ENCODE results near the gene CD36.

CD36 gene

DNA sequence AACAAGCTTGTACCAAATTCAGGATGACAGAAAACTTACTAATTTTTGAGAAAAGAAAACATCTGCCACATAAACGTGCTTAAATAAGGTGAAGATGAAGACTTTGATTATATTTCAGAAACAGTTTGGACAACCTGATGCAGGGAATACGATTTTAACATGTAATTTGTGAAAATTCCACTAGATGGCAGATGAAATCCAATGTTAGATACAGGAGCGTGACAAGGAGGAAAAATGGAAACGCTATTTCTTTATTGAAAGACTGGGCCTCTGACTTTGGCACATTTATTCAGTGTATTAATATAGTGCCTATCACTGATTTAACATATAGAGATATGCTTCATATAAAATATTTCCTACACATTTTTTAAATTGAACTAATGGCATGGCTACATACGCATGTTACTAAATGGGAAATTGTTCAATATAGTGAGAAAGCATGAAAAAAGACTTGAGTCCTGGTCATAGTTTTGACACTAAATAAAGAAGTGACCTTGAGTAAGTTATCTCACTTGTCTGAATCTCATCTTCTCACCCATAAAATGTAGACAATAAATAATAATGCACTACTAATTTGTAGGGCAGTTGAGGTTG is 60.7 kb downstream of the CD36 start:
- no peak overlapping the region for H2BK15ac ChIP-seq (replicated peaks; ENCODE audit: low read depth)
- no peak overlapping the region for H3K23ac ChIP-seq (ENCODE audit: low read length)
- H3K27ac ChIP-seq (ENCODE audit: low read depth, low read length): no peak overlapping the region
- no peaks in the 10 kb centered on the region for H3K4me1 ChIP-seq (ENCODE audit: control insufficient read depth, low read depth, low read length)
- no peak overlapping the region for H3K4ac ChIP-seq (ENCODE audit: low read depth, low read length)
- no peak overlapping the region for H2BK120ac ChIP-seq (ENCODE audit: low read depth, low read length)
- H3K9ac ChIP-seq (ENCODE audit: low read length): no peak overlapping the region
- H3K79me1 ChIP-seq (ENCODE audit: low read length): no peaks in the 10 kb centered on the region
- no peaks in the 10 kb centered on the region for H3K36me3 ChIP-seq (ENCODE audit: control insufficient read depth, insufficient read depth, low read length)
- no peaks in the 10 kb centered on the region for H3K27me3 ChIP-seq (ENCODE audit: insufficient read depth, low read length, poor library complexity)
- H3K4me2 ChIP-seq (ENCODE audit: low read length): no peak overlapping the region
- H4K5ac ChIP-seq (ENCODE audit: low read length): no peak overlapping the region
- no peak overlapping the region for H3K18ac ChIP-seq (ENCODE audit: low read length)
- no peak overlapping the region for H3K56ac ChIP-seq (ENCODE audit: low read length)
- no peak overlapping the region for H2BK5ac ChIP-seq (ENCODE audit: low read length)
- H2AK5ac ChIP-seq (ENCODE audit: low read length): no peak overlapping the region
- H3K4me3 ChIP-seq (ENCODE audit: low read length): no peak overlapping the region
- WGBS (ENCODE audit: extremely low coverage, insufficient coverage, low lambda C conversion rate): no CpG with 5 or more reads among the region's 5 CpGs
- H4K8ac ChIP-seq (ENCODE audit: low read depth, low read length): no peak overlapping the region
- H3K79me2 ChIP-seq (ENCODE audit: control insufficient read depth, insufficient read depth, low read length): no peaks in the 10 kb centered on the region
- peak; percentile 50 for DNase-seq

DNA sequence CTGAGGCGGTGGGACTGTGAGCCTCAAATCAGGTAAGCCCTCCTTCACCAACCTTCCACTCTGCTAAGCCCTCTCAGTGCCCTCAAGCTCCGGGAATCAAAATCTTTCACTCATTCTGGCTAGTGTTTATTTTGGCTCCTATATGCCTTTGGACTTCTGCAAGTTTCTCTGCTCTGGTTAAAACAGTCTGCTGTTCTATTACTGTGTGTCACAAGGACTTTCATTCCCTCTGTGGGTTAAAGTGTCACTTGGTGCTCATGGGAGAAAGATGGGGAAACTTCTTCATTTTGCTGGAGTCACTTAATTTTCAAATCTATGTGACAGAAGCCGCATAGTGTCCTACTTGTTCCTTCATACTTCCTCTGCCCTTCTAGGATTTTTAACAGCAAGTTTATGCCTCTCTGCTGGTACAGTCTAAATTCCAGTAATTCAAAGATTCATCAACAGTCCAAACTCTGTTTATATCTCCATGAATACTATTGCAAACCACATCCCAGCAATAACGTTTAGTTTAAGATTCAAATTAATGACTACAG is 61.3 kb downstream of the CD36 start:
- Histone ChIP-seq H2AK5ac (ENCODE audit: low read length) (no peak overlapping the region), H3K4me2 (ENCODE audit: low read length) (no peak overlapping the region), H3K23ac (ENCODE audit: low read length) (no peak overlapping the region), H3K18ac (ENCODE audit: low read length) (no peak overlapping the region), H3K9ac (ENCODE audit: low read length) (no peak overlapping the region), H3K36me3 (ENCODE audit: control insufficient read depth, insufficient read depth, low read length) (no peaks in the 10 kb centered on the region), H2BK5ac (ENCODE audit: low read length) (no peak overlapping the region), H2BK120ac (ENCODE audit: low read depth, low read length) (no peak overlapping the region), H3K4me3 (ENCODE audit: low read length) (no peak overlapping the region), H3K4me1 (ENCODE audit: control insufficient read depth, low read depth, low read length) (no peaks in the 10 kb centered on the region), H3K56ac (ENCODE audit: low read length) (no peak overlapping the region), H4K5ac (ENCODE audit: low read length) (no peak overlapping the region), H2BK15ac (replicated peaks; ENCODE audit: low read depth) (no peak overlapping the region), H3K27me3 (ENCODE audit: insufficient read depth, low read length, poor library complexity) (no peaks in the 10 kb centered on the region), H3K4ac (ENCODE audit: low read depth, low read length) (no peak overlapping the region), H3K79me1 (ENCODE audit: low read length) (no peaks in the 10 kb centered on the region), H3K79me2 (ENCODE audit: control insufficient read depth, insufficient read depth, low read length) (no peaks in the 10 kb centered on the region), H4K8ac (ENCODE audit: low read depth, low read length) (no peak overlapping the region), H3K27ac (ENCODE audit: low read depth, low read length) (no peak overlapping the region)
- no CpG with 5 or more reads among the region's 4 CpGs for WGBS (ENCODE audit: extremely low coverage, insufficient coverage, low lambda C conversion rate)
- no peak for DNase-seq

DNA sequence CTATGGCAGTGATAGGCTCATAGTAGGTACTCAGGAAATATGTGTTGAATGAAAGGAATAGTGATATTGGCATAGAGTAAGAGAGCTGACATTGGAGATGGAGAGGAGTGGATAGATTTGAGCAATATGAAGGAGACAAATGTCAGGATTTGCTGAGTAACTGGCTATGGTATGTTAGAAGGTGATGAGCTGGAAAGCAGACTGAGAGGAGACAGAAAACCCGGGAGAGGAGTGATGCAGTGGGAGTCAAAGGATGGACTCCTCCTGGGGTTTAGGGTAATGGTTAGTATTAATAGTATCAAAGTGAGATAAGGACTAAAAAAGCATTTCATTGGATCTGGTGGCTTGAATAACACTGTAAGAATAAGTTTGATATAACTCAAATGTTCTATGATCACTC is 64.8 kb downstream of the CD36 start:
- no peak overlapping the region for H2BK5ac ChIP-seq (ENCODE audit: low read length)
- WGBS (ENCODE audit: extremely low coverage, insufficient coverage, low lambda C conversion rate): no CpG with 5 or more reads among the region's 1 CpG
- no peak overlapping the region for H3K18ac ChIP-seq (ENCODE audit: low read length)
- no peak overlapping the region for H4K5ac ChIP-seq (ENCODE audit: low read length)
- H3K27me3 ChIP-seq (ENCODE audit: insufficient read depth, low read length, poor library complexity): no peaks in the 10 kb centered on the region
- no peak overlapping the region for H3K27ac ChIP-seq (ENCODE audit: low read depth, low read length)
- H3K79me1 ChIP-seq (ENCODE audit: low read length): no peaks in the 10 kb centered on the region
- peaks cover 2% of the 10 kb centered on the region for H3K4me1 ChIP-seq (ENCODE audit: control insufficient read depth, low read depth, low read length)
- H2BK15ac ChIP-seq (replicated peaks; ENCODE audit: low read depth): no peak overlapping the region
- no peak overlapping the region for H3K4me3 ChIP-seq (ENCODE audit: low read length)
- H3K4me2 ChIP-seq (ENCODE audit: low read length): no peak overlapping the region
- no peaks in the 10 kb centered on the region for H3K79me2 ChIP-seq (ENCODE audit: control insufficient read depth, insufficient read depth, low read length)
- H3K4ac ChIP-seq (ENCODE audit: low read depth, low read length): no peak overlapping the region
- H4K8ac ChIP-seq (ENCODE audit: low read depth, low read length): no peak overlapping the region
- no peak overlapping the region for H3K56ac ChIP-seq (ENCODE audit: low read length)
- no peak overlapping the region for H3K23ac ChIP-seq (ENCODE audit: low read length)
- H3K36me3 ChIP-seq (ENCODE audit: control insufficient read depth, insufficient read depth, low read length): no peaks in the 10 kb centered on the region
- H2AK5ac ChIP-seq (ENCODE audit: low read length): no peak overlapping the region
- no peak overlapping the region for H3K9ac ChIP-seq (ENCODE audit: low read length)
- no peak for DNase-seq
- H2BK120ac ChIP-seq (ENCODE audit: low read depth, low read length): no peak overlapping the region

DNA sequence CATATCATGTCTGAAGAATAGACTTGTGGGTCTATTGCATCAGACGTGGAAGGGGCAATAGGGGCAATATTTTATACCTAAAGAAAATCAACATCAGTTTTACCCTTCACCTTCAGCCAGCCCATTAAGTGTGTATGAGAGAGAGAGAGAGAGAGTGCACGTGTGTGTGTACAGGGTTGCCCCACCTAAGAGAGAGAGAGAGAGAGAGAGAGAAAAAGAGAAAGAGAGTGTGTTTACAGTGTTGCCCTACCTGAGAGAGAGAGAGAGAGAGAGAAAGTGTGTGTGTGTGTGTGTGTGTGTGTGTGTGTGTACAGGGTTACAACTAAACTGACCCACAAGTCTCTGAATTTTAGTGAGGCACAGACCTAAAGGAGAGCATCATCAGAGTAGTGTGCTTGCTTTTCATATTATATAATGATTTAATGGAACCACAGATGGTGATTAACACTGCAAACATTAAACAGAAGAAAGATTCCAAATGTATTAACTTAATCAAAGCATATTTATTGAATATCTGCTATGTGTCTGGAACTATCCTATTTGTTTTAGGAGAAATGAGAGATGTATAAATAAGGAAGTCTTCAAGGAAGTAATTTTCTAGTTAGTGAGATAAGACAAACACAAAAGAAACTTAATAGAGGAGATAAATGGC is 66.8 kb downstream of the CD36 start:
- no peaks in the 10 kb centered on the region for H3K79me1 ChIP-seq (ENCODE audit: low read length)
- H3K27me3 ChIP-seq (ENCODE audit: insufficient read depth, low read length, poor library complexity): no peaks in the 10 kb centered on the region
- no peaks in the 10 kb centered on the region for H3K36me3 ChIP-seq (ENCODE audit: control insufficient read depth, insufficient read depth, low read length)
- H2BK120ac ChIP-seq (ENCODE audit: low read depth, low read length): no peak overlapping the region
- H3K23ac ChIP-seq (ENCODE audit: low read length): no peak overlapping the region
- no peak overlapping the region for H3K4me2 ChIP-seq (ENCODE audit: low read length)
- WGBS (ENCODE audit: extremely low coverage, insufficient coverage, low lambda C conversion rate): no CpG with 5 or more reads among the region's 2 CpGs
- H4K8ac ChIP-seq (ENCODE audit: low read depth, low read length): peak overlapping the region; percentile 39
- DNase-seq: no peak
- H3K79me2 ChIP-seq (ENCODE audit: control insufficient read depth, insufficient read depth, low read length): no peaks in the 10 kb centered on the region
- H3K18ac ChIP-seq (ENCODE audit: low read length): no peak overlapping the region
- H3K4ac ChIP-seq (ENCODE audit: low read depth, low read length): no peak overlapping the region
- no peak overlapping the region for H2BK5ac ChIP-seq (ENCODE audit: low read length)
- no peak overlapping the region for H2BK15ac ChIP-seq (replicated peaks; ENCODE audit: low read depth)
- no peak overlapping the region for H2AK5ac ChIP-seq (ENCODE audit: low read length)
- no peak overlapping the region for H3K4me3 ChIP-seq (ENCODE audit: low read length)
- H3K56ac ChIP-seq (ENCODE audit: low read length): no peak overlapping the region
- H3K9ac ChIP-seq (ENCODE audit: low read length): no peak overlapping the region
- H3K4me1 ChIP-seq (ENCODE audit: control insufficient read depth, low read depth, low read length): peaks cover 7% of the 10 kb centered on the region
- no peak overlapping the region for H3K27ac ChIP-seq (ENCODE audit: low read depth, low read length)
- no peak overlapping the region for H4K5ac ChIP-seq (ENCODE audit: low read length)

DNA sequence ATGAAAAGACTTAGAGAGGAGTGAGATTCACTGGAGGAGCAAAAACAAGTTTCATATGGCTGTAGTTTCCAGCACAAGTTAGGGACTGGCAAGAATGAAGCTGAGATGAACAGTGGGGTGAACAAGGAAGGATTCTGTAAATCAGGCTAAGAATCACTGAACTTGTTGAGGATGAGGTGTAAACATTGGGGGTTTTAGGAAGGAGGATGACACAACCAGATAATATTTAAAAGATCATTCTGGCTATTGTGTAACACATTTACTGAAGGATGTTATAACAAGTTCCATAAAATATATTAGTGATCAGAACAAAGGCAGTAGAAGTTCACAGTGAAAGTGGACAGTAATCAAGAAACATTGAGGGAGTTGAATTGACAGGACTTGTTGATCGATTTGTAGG is 68.9 kb downstream of the CD36 start:
- WGBS (ENCODE audit: extremely low coverage, insufficient coverage, low lambda C conversion rate): 100% methylated on average over 1 of the region's 1 CpG
- no peaks in the 10 kb centered on the region for H3K79me2 ChIP-seq (ENCODE audit: control insufficient read depth, insufficient read depth, low read length)

More for the DNA sequence above, 68.9 kb downstream of the CD36 start:
- no peaks in the 10 kb centered on the region for H3K79me1 ChIP-seq (ENCODE audit: low read length)
- no peak overlapping the region for H3K27ac ChIP-seq (ENCODE audit: low read depth, low read length)
- DNase-seq: no peak
- H3K4me1 ChIP-seq (ENCODE audit: control insufficient read depth, low read depth, low read length): peaks cover 7% of the 10 kb centered on the region
- no peak overlapping the region for H3K4me2 ChIP-seq (ENCODE audit: low read length)
- H2BK120ac ChIP-seq (ENCODE audit: low read depth, low read length): no peak overlapping the region
- no peak overlapping the region for H3K18ac ChIP-seq (ENCODE audit: low read length)
- no peaks in the 10 kb centered on the region for H3K27me3 ChIP-seq (ENCODE audit: insufficient read depth, low read length, poor library complexity)
- no peak overlapping the region for H4K8ac ChIP-seq (ENCODE audit: low read depth, low read length)
- H3K23ac ChIP-seq (ENCODE audit: low read length): no peak overlapping the region
- no peak overlapping the region for H3K4ac ChIP-seq (ENCODE audit: low read depth, low read length)
- no peak overlapping the region for H3K4me3 ChIP-seq (ENCODE audit: low read length)
- no peak overlapping the region for H2AK5ac ChIP-seq (ENCODE audit: low read length)
- H2BK15ac ChIP-seq (replicated peaks; ENCODE audit: low read depth): no peak overlapping the region
- H3K36me3 ChIP-seq (ENCODE audit: control insufficient read depth, insufficient read depth, low read length): no peaks in the 10 kb centered on the region
- no peak overlapping the region for H3K9ac ChIP-seq (ENCODE audit: low read length)
- no peak overlapping the region for H3K56ac ChIP-seq (ENCODE audit: low read length)
- no peak overlapping the region for H4K5ac ChIP-seq (ENCODE audit: low read length)
- no peak overlapping the region for H2BK5ac ChIP-seq (ENCODE audit: low read length)
